NCI-H1092 (cell line): Measurements from ENCODE around the gene HLA-DMA.

Source experiments
- DNase-seq: peaks from one replicate; lab custom pipeline; 2025; lab: John Stamatoyannopoulos, UW

HLA-DMA gene

DNA sequence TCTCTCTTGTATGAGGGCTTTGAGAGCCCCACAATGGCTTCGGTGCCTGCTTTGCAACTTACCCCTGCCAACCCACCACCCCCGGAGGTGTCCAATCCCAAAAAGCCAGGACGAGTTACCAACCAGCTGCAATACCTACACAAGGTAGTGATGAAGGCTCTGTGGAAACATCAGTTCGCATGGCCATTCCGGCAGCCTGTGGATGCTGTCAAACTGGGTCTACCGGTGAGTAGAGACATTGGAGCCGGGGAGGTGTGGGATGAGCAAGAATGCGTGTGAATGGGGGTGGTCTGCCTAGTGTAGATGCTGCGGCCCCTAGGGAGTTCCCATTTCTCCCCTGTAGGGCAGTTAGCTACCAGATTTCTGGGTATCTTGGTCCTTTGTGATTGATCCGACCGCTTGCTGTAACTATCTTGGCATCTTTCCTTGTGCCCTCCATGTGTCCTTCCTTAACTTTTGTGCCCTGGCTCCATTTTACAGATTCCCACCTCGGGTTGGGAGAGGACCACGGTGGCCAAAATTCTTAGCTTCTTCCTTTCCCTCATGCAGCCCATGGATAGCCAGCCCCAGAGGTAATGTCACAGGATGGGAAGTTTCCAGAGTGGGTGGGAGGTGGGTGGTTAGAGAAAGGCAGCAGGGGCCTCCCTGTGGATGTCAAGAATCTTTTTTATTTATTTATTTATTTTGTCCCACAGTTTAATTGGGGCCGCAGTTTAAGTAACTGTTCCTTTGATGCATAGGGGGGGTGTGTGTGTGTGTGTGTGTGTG lies 21.8 kb upstream of the HLA-DMA start:
- no peak for DNase-seq

- no peak for DNase-seq
These were observed 21.1 kb upstream of the HLA-DMA start for GRCh38 chr6:32974016-32974333.

DNA sequence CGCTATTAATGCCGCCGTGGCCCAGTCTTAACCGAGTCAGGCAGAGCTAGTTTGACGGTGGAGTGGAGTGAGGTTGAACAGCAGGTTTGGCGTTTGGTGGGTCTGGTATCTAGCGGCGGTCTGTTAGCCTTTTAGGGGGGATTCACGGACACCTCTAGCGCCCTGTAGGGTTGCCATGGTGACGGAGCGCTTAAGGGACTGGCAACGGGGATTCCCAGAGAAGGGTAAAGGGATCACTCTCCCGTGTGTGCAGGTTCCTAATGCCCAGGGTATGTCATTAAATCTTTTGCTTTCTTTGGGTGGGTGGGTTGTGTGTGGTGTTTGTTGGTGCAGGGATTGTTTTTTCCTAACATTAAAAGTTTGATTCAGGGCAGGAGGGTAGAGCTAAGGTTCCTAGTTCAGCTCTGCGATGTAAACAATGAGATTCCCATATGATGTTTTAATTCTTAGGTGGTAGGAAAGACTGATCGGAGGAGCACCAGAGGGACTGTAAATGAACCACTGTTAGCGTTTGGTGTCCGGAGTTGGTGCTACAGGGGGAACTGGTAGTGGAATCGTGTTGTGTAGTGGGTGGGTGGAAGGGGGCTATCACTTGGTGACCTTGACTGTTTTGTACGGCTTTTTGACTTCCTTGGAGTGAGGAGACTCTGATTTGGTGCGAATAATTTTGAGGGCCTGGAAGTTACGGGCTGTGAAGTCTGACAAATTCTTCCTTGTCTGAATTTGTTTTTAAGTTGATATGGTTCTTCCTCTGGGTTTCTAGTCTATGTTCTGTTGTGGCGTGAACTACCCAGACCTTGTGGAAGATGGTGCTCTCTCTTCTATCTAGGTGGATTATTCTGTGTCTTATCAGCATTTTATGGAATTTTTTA lies 20.5 kb upstream of the HLA-DMA start:
- DNase-seq, result peak; percentile 60

- DNase-seq, result no peak
These were observed 19.7 kb upstream of the HLA-DMA start for GRCh38 chr6:32972353-32973143.

GRCh38 chr6:32971581-32972352 lies 18.9 kb upstream of the HLA-DMA start:
- peak; percentile 98 for DNase-seq

- no peak for DNase-seq
These were observed 18.3 kb upstream of the HLA-DMA start for GRCh38 chr6:32971242-32971580.

GRCh38 chr6:32970413-32971241 lies 17.7 kb upstream of the HLA-DMA start:
- peak; percentile 40 for DNase-seq

DNA sequence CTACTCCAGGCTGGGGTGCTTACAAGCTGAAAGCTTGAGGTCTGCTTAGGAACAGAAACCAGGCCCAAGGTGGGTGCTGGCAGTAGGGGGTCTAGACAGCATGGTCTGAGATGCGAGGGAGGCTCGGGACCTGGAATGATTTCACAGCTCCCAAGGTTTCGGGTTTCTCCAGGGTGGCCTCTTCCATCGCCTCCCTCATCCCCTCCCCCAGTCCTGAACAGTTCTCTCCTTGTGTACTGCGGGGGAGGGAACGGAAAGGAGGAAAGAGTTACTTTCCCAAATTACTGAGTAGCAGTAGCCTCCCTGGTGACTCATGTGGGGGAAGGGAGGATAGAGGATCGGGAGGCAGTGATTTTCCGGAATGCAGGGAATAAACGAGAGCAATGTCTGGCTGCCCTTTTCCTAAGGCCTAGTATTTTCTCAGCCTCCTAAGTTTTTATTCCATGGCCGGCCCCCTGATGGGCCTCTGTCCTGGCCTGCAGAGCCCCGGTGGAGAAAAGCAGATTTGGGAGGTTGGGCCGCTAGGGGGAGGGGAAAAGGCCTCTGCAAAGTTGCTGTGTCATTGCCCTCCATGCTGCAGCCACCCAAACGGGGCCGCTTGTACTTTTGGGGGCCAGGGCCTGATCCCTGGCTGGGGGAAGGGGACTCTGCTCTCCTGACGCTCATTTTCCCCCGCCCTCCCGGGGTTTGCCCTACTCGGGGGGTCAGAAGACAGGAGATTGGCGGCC lies 17.0 kb upstream of the HLA-DMA start:
- peak; percentile 44 for DNase-seq

DNA sequence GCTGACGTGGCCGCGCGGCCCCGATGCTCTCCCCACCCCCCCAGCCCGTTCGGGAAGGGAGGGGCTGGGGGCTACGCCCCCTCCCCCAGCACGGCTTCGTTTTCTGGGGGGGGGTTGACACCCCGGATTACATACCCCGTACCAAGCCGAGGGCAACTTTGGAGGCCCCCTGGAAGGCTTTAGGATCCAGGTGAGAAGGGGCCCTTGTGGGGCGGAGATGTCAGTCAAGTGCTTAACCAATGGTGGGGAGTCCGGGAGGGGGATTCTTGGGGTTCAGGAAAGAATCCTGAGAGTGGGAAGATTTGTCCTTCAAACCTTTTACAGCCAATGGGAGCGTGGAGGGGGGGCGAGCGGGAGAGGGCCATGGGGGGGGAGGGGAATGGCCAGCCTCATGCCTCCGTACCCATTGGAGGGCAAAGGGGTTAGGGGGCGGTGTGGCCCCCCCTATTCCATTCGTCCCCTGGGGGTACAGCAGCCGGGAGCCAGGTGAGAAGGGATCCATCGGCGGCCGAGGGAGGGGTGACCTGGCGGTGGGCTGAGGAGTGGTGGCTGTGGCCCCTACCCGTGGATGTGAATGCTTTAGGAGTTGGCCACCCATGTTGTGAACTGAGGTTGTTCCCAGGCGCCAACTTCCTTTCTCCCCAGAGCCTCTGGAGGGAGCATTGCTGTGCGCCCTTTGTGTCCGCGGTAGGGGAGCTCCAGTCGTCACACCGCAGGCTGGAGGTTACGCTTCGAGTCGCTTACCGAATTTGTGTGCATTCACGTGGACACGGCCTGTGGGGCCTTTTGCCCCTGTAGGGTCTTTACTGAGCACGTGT lies 16.2 kb upstream of the HLA-DMA start:
- DNase-seq, result peak; percentile 65

DNA sequence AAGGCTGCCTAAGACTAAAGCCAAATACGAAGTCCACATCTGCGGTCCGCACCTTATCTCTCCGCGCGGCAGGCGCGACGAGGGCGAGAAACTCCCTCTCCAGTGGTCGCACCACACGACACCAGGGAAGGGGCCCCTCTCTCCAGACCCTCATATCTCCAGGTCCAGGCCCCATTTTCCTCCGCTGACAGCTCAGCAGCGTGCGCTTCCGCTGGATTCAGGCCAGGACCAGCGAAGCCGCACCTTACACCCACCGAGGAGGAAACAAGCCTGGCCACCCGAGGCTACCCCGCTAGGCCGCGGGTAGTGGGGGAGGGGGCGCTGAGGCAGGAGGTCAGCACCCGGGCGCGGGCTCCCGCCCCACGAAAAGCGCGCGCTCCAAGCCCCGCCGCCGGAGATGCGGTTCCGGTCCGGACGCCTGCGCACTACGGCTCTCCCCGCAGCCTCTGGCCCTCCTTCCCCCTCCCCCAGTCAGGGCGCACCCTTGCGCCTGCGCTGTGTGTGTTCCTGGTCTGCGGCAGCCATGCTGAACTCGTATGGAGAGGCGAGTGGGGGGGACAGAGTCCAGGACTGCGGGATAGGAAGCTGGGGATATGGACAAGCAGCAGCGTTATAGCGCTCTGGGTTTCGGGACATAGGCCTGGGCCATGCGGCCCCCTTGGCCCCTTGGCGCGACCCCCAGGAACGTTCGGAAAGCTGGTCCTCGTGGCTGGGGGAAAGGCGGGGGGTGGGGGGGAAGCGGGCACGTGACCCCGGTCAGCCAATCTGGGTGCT lies 15.4 kb upstream of the HLA-DMA start, which contains the start of gene BRD2:
Gene BRD2, plus strand, starts transcription at position 502 of the 774 bp plus-strand sequence. CDS start 4,305 bp downstream, outside the sequence.
- DNase-seq, result peak; percentile 90

DNA sequence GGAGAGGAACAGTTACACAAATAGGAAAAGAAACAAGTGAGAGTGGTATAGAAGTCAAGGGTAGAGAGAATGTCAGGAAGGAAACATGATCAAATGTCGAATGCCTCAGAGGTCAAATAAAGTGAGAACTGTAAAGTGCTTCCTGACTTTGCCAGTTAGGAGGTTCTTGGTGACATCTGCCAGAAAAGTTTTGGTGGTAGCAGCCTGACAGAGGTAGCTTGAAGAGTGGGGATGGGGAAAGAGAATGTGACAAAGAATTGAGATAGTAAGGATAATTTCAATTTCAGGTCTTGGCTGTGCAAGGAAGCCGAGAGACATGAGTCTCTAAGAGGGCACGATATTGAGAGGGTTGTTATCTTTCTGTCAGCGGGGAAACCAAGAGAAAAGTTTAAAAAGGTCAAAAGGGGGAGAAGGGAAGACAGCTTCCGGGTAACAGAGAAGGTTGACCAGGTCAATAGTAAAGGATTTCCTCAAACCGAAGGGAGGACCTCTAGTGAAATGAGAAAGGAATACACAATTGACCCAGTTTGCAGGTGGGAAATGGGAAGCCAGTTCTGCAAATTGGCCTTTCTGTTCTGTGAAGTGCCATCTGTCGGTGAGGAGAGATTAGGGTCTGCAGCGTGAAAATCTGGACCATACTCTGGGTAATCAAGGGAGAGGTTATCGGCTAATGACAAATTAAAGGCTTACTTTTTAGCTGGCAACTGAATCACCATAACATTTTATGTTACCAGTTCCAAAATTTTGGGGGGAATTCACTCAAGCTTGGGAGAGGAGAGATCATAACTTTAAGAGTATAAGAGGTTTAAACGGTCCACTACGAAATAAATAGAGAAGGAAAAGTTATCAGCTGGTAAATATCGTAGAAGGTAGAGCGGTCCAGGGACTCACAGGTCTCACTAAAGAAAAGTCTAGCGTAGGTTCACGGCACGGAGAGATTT lies 14.5 kb upstream of the HLA-DMA start:
- DNase-seq, result no peak

GRCh38 chr6:32964776-32965175 lies 11.9 kb upstream of the HLA-DMA start:
- DNase-seq, result no peak

GRCh38 chr6:32963866-32964265 lies 11.0 kb upstream of the HLA-DMA start:
- DNase-seq, result no peak

DNA sequence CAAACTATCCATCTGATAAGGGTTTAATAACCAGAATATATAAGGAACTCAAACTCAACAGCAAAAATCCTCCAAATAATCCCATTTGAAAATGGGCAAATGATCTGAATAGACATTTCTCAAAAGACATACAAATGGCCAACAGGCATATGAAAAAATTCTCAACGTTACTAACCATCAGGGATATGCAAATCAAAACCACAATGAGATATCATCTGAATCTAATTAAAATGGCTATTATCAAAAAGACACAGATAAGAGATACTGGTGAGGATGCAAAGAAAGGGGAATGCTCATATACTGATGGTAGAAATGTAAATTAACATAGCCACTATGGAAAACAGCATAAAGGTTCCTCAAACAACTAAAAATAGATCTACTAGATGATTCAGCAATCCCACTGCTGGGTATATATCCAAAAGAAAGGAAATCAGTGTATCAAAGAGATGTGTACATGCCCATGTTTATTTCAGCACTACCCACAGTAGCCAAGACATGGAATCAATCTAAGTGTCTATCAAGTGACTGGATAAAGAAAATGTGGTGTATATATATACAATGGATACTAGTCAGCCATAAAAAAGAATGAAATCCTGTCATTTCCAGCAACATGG lies 9.4 kb upstream of the HLA-DMA start:
- no peak for DNase-seq

DNA sequence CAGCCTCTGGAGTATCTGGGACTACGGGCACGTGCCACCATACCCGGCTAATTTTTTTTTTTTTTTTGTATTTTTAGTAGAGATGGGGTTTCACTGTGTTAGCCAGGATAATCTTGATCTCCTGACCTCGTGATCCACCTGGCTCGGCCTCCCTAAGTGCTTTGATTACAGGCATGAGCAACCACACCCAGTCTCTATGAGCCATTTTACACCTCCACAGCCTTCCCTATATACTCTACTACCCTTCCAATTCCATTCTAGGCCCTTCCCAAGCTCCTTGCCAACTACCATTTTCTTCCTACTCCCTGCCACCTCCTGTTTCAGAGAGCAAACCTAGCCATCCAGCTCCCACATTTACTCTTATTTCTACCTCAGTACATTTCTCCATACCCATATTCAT lies 7.7 kb upstream of the HLA-DMA start:
- DNase-seq, result no peak

GRCh38 chr6:32956176-32956575 lies 3.3 kb upstream of the HLA-DMA start:
- no peak for DNase-seq
